Measurements from ENCODE around the gene NF1.

The NF1 gene

GRCh38 chr17:31415640-31416502 lies 321.1 kb downstream of the NF1 start:
- H3K4me3 ChIP-seq (ENCODE audit: low read depth in 1 of 2, low read length in 2 of 2) = no peak overlapping the region
- H3K4me1 ChIP-seq (ENCODE audit: insufficient read depth, low read length) = no peaks in the 10 kb centered on the region
- no peaks in the 10 kb centered on the region for H3K36me3 ChIP-seq (ENCODE audit: insufficient read depth, low read length)
- H3K27ac ChIP-seq (ENCODE audit: low read depth, low read length) = no peak overlapping the region
- H3K9me3 ChIP-seq (ENCODE audit: low read length) = no peaks in the 10 kb centered on the region
- H3K27me3 ChIP-seq (ENCODE audit: control insufficient read depth in 1 of 2, insufficient read depth in 2 of 2, low read length in 2 of 2) = no peaks in the 10 kb centered on the region
- no peak overlapping the region for H3K9ac ChIP-seq (ENCODE audit: low read length)

GRCh38 chr17:31416503-31416923 lies 321.7 kb downstream of the NF1 start:
- H3K4me1 ChIP-seq (ENCODE audit: insufficient read depth, low read length) = no peaks in the 10 kb centered on the region
- H3K36me3 ChIP-seq (ENCODE audit: insufficient read depth, low read length) = no peaks in the 10 kb centered on the region
- H3K9ac ChIP-seq (ENCODE audit: low read length) = no peak overlapping the region
- no peaks in the 10 kb centered on the region for H3K9me3 ChIP-seq (ENCODE audit: low read length)
- no peak overlapping the region for H3K4me3 ChIP-seq (ENCODE audit: low read depth in 1 of 2, low read length in 2 of 2)
- H3K27ac ChIP-seq (ENCODE audit: low read depth, low read length) = no peak overlapping the region
- no peaks in the 10 kb centered on the region for H3K27me3 ChIP-seq (ENCODE audit: control insufficient read depth in 1 of 2, insufficient read depth in 2 of 2, low read length in 2 of 2)

- Histone ChIP-seq H3K27ac (ENCODE audit: low read depth, low read length) (no peak overlapping the region), H3K27me3 (ENCODE audit: control insufficient read depth in 1 of 2, insufficient read depth in 2 of 2, low read length in 2 of 2) (no peaks in the 10 kb centered on the region), H3K9ac (ENCODE audit: low read length) (no peak overlapping the region), H3K4me3 (ENCODE audit: low read depth in 1 of 2, low read length in 2 of 2) (no peak overlapping the region), H3K36me3 (ENCODE audit: insufficient read depth, low read length) (no peaks in the 10 kb centered on the region), H3K9me3 (ENCODE audit: low read length) (no peaks in the 10 kb centered on the region), H3K4me1 (ENCODE audit: insufficient read depth, low read length) (no peaks in the 10 kb centered on the region)
Observed at GRCh38 chr17:31417051-31417792, 322.4 kb downstream of the NF1 start.

GRCh38 chr17:31418773-31419350 lies 324.1 kb downstream of the NF1 start:
- no peak overlapping the region for H3K9ac ChIP-seq (ENCODE audit: low read length)
- no peak overlapping the region for H3K4me3 ChIP-seq (ENCODE audit: low read depth in 1 of 2, low read length in 2 of 2)
- H3K27ac ChIP-seq (ENCODE audit: low read depth, low read length) = no peak overlapping the region
- H3K36me3 ChIP-seq (ENCODE audit: insufficient read depth, low read length) = no peaks in the 10 kb centered on the region
- no peaks in the 10 kb centered on the region for H3K4me1 ChIP-seq (ENCODE audit: insufficient read depth, low read length)
- H3K9me3 ChIP-seq (ENCODE audit: low read length) = no peaks in the 10 kb centered on the region
- H3K27me3 ChIP-seq (ENCODE audit: control insufficient read depth in 1 of 2, insufficient read depth in 2 of 2, low read length in 2 of 2) = no peaks in the 10 kb centered on the region

- H3K27me3 ChIP-seq (ENCODE audit: control insufficient read depth in 1 of 2, insufficient read depth in 2 of 2, low read length in 2 of 2) = peaks cover 0 to 3% of the 10 kb centered on the region in 2 donors
- no peaks in the 10 kb centered on the region for H3K4me1 ChIP-seq (ENCODE audit: insufficient read depth, low read length)
Observed at GRCh38 chr17:31422443-31422842, 327.7 kb downstream of the NF1 start.

GRCh38 chr17:31424944-31425281 lies 330.1 kb downstream of the NF1 start:
- H3K9ac ChIP-seq (ENCODE audit: low read length) = no peak overlapping the region

More at GRCh38 chr17:31422443-31422842, 327.7 kb downstream of the NF1 start:
- Histone ChIP-seq H3K9me3 (ENCODE audit: low read length) (no peaks in the 10 kb centered on the region), H3K9ac (ENCODE audit: low read length) (no peak overlapping the region), H3K4me3 (ENCODE audit: low read depth in 1 of 2, low read length in 2 of 2) (no peak overlapping the region), H3K36me3 (ENCODE audit: insufficient read depth, low read length) (no peaks in the 10 kb centered on the region), H3K27ac (ENCODE audit: low read depth, low read length) (no peak overlapping the region)

GRCh38 chr17:31425282-31426040 lies 330.7 kb downstream of the NF1 start:
- Histone ChIP-seq H3K4me3 (ENCODE audit: low read depth in 1 of 2, low read length in 2 of 2) (no peak overlapping the region), H3K4me1 (ENCODE audit: insufficient read depth, low read length) (no peaks in the 10 kb centered on the region), H3K27ac (ENCODE audit: low read depth, low read length) (no peak overlapping the region), H3K9ac (ENCODE audit: low read length) (no peak overlapping the region), H3K36me3 (ENCODE audit: insufficient read depth, low read length) (no peaks in the 10 kb centered on the region), H3K9me3 (ENCODE audit: low read length) (no peaks in the 10 kb centered on the region), H3K27me3 (ENCODE audit: control insufficient read depth in 1 of 2, insufficient read depth in 2 of 2, low read length in 2 of 2) (peaks cover 0 to 11% of the 10 kb centered on the region in 2 donors)

More at GRCh38 chr17:31424944-31425281, 330.1 kb downstream of the NF1 start:
- Histone ChIP-seq H3K27ac (ENCODE audit: low read depth, low read length) (no peak overlapping the region), H3K36me3 (ENCODE audit: insufficient read depth, low read length) (no peaks in the 10 kb centered on the region), H3K9me3 (ENCODE audit: low read length) (no peaks in the 10 kb centered on the region), H3K4me3 (ENCODE audit: low read depth in 1 of 2, low read length in 2 of 2) (no peak overlapping the region), H3K4me1 (ENCODE audit: insufficient read depth, low read length) (no peaks in the 10 kb centered on the region), H3K27me3 (ENCODE audit: control insufficient read depth in 1 of 2, insufficient read depth in 2 of 2, low read length in 2 of 2) (peaks cover 0 to 9% of the 10 kb centered on the region in 2 donors)
